ENCODE results near the gene AKR1A1. TPM values are rescaled to one million over a fixed set of nuclear protein-coding genes. Genes with fewer than 3 reads are reported as not detected.

Gene AKR1A1
- total RNA-seq, 1 donor from 2014 or later: 182 TPM

DNA sequence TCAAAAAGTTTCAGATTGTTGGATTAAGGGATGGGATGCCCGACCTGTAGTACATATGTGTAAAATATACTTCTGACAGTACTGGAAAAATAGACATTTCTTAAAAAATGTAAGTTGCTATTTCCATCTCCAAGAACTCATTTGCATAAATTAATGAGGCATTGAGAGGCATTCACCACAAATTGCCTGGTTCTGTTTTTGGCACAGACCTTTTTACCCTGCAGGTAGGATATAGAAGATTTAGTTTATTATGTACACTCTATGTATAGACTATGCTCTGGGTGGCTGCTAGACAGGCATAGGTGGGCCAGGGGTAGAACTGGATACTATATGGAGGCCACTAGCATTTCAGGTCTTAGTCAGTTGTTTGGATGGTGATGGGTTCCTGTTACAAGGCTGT, 65.3 kb downstream of the AKR1A1 start:
- H3K4me1 Mint-ChIP-seq (ENCODE audit: low read depth, unreplicated experiment): no peaks in the 10 kb centered on the region
- peaks cover 1% of the 10 kb centered on the region for H3K27me3 Mint-ChIP-seq (ENCODE audit: unreplicated experiment)
- peaks cover 1% of the 10 kb centered on the region for H3K9me3 Mint-ChIP-seq (ENCODE audit: unreplicated experiment)
- TF ChIP-seq, protein P1, sequence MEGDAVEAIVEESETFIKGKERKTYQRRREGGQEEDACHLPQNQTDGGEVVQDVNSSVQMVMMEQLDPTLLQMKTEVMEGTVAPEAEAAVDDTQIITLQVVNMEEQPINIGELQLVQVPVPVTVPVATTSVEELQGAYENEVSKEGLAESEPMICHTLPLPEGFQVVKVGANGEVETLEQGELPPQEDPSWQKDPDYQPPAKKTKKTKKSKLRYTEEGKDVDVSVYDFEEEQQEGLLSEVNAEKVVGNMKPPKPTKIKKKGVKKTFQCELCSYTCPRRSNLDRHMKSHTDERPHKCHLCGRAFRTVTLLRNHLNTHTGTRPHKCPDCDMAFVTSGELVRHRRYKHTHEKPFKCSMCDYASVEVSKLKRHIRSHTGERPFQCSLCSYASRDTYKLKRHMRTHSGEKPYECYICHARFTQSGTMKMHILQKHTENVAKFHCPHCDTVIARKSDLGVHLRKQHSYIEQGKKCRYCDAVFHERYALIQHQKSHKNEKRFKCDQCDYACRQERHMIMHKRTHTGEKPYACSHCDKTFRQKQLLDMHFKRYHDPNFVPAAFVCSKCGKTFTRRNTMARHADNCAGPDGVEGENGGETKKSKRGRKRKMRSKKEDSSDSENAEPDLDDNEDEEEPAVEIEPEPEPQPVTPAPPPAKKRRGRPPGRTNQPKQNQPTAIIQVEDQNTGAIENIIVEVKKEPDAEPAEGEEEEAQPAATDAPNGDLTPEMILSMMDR (IDR thresholded peaks at IDR 0.05; ENCODE audit: partially characterized antibody, unreplicated experiment): no peak
- H3K27ac Mint-ChIP-seq (ENCODE audit: unreplicated experiment): no peak overlapping the region
- DNase-seq: no peak
- H3K4me3 Mint-ChIP-seq (ENCODE audit: unreplicated experiment): no peak overlapping the region
- no peaks in the 10 kb centered on the region for H3K36me3 Mint-ChIP-seq (ENCODE audit: unreplicated experiment)

DNA sequence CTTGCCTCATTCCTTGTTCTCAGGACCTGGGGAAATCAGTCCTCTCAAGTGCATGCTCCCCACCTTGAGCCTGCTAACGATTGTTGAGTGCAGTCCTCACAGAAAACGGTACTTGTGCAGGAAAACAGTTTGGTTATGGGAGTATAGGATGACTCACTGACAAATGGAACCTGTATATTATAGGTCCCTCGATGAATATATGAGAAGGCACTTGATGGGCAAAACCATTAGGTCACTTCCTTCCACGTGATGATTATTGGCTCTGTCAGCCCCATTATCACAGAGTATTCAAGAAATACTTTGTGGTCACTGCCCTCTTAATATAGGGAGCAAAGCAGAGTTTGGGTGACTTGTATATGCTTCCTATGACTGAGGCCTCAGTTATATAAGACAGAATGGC, 67.0 kb downstream of the AKR1A1 start:
- no peak overlapping the region for H3K27ac Mint-ChIP-seq (ENCODE audit: unreplicated experiment)
- no peak for DNase-seq
- H3K9me3 Mint-ChIP-seq (ENCODE audit: unreplicated experiment): peaks cover 1% of the 10 kb centered on the region
- TF ChIP-seq, protein P1 (IDR thresholded peaks at IDR 0.05; ENCODE audit: partially characterized antibody, unreplicated experiment): no peak
- H3K4me1 Mint-ChIP-seq (ENCODE audit: low read depth, unreplicated experiment): no peaks in the 10 kb centered on the region
- no peak overlapping the region for H3K4me3 Mint-ChIP-seq (ENCODE audit: unreplicated experiment)
- H3K27me3 Mint-ChIP-seq (ENCODE audit: unreplicated experiment): peaks cover 1% of the 10 kb centered on the region
- H3K36me3 Mint-ChIP-seq (ENCODE audit: unreplicated experiment): no peaks in the 10 kb centered on the region

DNA sequence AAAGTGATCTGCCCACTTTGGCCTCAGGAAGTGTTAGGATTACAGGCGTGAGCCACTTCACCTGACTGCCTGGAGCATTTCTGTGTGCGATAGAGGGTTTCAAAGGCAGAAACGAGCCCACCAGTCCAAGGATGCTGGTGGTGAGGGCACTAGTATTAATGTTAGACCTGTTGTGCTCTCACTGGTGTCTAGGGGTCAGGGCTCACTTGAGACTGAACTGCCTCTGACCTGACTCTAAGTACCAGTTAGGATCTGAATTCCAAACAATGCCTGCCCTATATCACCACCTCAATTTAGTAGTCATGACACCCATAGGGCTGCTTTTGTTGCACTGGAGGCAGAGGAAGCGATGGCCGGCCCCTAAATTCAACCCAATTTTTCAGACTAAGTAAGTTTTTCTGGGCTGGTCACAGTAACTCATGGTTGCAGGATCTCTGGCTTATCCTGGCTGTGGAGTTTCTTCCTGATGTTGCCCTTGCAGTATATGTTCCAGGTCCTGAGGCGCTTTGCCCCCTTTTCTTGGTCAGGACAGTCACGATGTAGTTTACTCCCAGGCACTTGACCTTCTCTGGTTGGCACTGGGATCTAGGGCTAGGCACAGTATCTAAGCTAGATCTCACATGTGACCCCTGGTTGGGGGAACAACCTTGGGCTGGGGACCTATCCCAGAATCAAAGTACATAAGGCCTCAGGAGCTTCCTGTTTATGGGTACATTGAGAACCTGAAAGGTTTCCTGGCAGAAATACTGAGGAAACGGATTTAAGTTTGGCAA, 68.7 kb downstream of the AKR1A1 start:
- no peak for DNase-seq
- Mint-ChIP-seq H3K4me3 (ENCODE audit: unreplicated experiment) (no peak overlapping the region), H3K9me3 (ENCODE audit: unreplicated experiment) (peaks cover 5% of the 10 kb centered on the region), H3K27me3 (ENCODE audit: unreplicated experiment) (peaks cover 3% of the 10 kb centered on the region), H3K27ac (ENCODE audit: unreplicated experiment) (no peak overlapping the region), H3K4me1 (ENCODE audit: low read depth, unreplicated experiment) (peaks cover 1% of the 10 kb centered on the region), H3K36me3 (ENCODE audit: unreplicated experiment) (no peaks in the 10 kb centered on the region)
- TF ChIP-seq, protein P1 (IDR thresholded peaks at IDR 0.05; ENCODE audit: partially characterized antibody, unreplicated experiment): no peak

Other genes starting within 250 kb of the AKR1A1 start
- 2.3 TPM for gene HPDL, start 223.9 kb upstream of the AKR1A1 start, total RNA-seq (ENCODE audit: unreplicated experiment)
- 7.5 TPM for gene TOE1, start 210.7 kb upstream of the AKR1A1 start, total RNA-seq (ENCODE audit: unreplicated experiment)
- 33.7 TPM for gene MUTYH, start 210.4 kb upstream of the AKR1A1 start, total RNA-seq (ENCODE audit: unreplicated experiment)
- gene TESK2, start 59.7 kb upstream of the AKR1A1 start, total RNA-seq (ENCODE audit: unreplicated experiment): 3.3 TPM
- gene CCDC163, start 50.8 kb upstream of the AKR1A1 start, total RNA-seq (ENCODE audit: unreplicated experiment): 9.8 TPM
- gene MMACHC, start 50.5 kb upstream of the AKR1A1 start, total RNA-seq (ENCODE audit: unreplicated experiment): 2.5 TPM
- 1,754 TPM for gene PRDX1, start 28.9 kb upstream of the AKR1A1 start, total RNA-seq (ENCODE audit: unreplicated experiment)
- 139 TPM for gene NASP, start 33.2 kb downstream of the AKR1A1 start, total RNA-seq (ENCODE audit: unreplicated experiment)
- gene CCDC17, start 73.2 kb downstream of the AKR1A1 start, total RNA-seq (ENCODE audit: unreplicated experiment): 3.8 TPM
- gene GPBP1L1, start 135.7 kb downstream of the AKR1A1 start, total RNA-seq (ENCODE audit: unreplicated experiment): 103 TPM
- 20.6 TPM for gene TMEM69, start 137.4 kb downstream of the AKR1A1 start, total RNA-seq (ENCODE audit: unreplicated experiment)
- 20.3 TPM for gene IPP, start 199.8 kb downstream of the AKR1A1 start, total RNA-seq (ENCODE audit: unreplicated experiment)

Measured in glutamatergic neuron (in vitro differentiated cells).